Prostate gland (tissue), 2 donors: ENCODE measurements around the gene DMD. TPM values are rescaled to one million over a fixed set of nuclear protein-coding genes. Genes with fewer than 3 reads are reported as not detected.

ENCODE experiments used
- DNase-seq: peaks from one replicate; pipeline ENCODE4 v3.0.0-alpha.2; 2019; ENCODE audit warnings: low spot score
- H3K27ac ChIP-seq, 2 donors: fragments of 200-600 bp; sonication (generic); 2 replicates each; pipeline ENCODE4 v1.5.1; 2017 to 2019
- H3K27me3 ChIP-seq: fragments of 200-600 bp; sonication (generic); replicated peaks from 2 replicates; pipeline ENCODE4 v1.5.1; 2019; ENCODE audit not compliant: insufficient read depth
- H3K36me3 ChIP-seq, 2 donors: fragments of 200-600 bp; sonication (generic); 1 replicate in 1 of 2; 2 replicates in 1 of 2; pipeline versions ENCODE4 v1.5.1 to v1.8.1; 2017 to 2019
- H3K4me1 ChIP-seq: fragments of 200-600 bp; sonication (generic); replicated peaks from 2 replicates; pipeline ENCODE4 v1.5.1; 2019
- H3K4me3 ChIP-seq, 2 donors: fragments of 200-600 bp; sonication (generic); 2 replicates each; pipeline ENCODE4 v1.5.1; 2017 to 2019
- H3K9me3 ChIP-seq: fragments of 200-600 bp; sonication (generic); 2 replicates; pipeline ENCODE4 v1.5.1; 2017
- POLR2A ChIP-seq: fragments of 450-650 bp; IDR thresholded peaks from one replicate; pipeline ENCODE4 v1.6.1; 2016; ENCODE audit warnings: antibody characterized with exemption, mild to moderate bottlenecking
- POLR2AphosphoS5 ChIP-seq: sonication (generic); formaldehyde crosslinking; IDR thresholded peaks from one replicate; pipeline ENCODE4 v1.6.1; 2017; ENCODE audit warnings: antibody characterized with exemption
- WGBS: methylation state at CpG from one replicate; pipeline ENCODE4 v1.1.5; 2018; 5-methylcytosine and 5-hydroxymethylcytosine counted together
- intact Hi-C: fragments of 100-400 bp; cut with DNase I; formaldehyde crosslinking; loops from one replicate; pipeline ENCODE4 v1.14.2; 2022
- total RNA-seq, 2 donors: library from RNA; depleted of rRNA; stranded (reverse); fragments of >200 nt; gene quantifications; one replicate each; pipeline ENCODE4 v1.1.0, GENCODE V29; 2016
- TF ChIP-seq, protein P1 (sequence below), 4 experiments: fragments of 200-600 bp in 2 of 4; fragments of 450-650 bp in 2 of 4; sonication (generic) in 2 of 4; IDR thresholded peaks; 1 replicate in 3 of 4; 2 replicates in 1 of 4; pipeline ENCODE4 v1.5.1; 2016 to 2019; ENCODE audit warnings: antibody characterized with exemption in 4 of 4, mild to moderate bottlenecking in 2 of 4, moderate library complexity in 2 of 4

DMD gene
- total RNA-seq, 2 donors from 2014 or later: 17.6 to 34.8 TPM

DNA sequence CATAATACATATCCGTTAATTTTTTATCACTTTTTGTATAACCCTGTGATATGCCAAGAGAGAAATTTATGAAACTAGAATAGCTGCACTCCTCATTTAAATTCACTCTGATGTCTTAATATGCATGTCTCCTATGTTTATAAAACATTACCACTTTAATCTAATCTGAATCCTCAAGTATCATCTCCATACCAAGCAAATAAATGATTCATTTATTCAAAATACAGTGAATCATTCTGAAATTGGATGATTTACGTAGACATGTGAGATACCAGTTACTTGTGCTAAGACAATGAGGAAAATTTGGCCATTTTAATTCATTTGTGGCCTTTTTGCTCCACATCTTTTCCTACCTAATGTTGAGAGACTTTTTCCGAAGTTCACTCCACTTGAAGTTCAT lies 1704.4 kb downstream of the DMD start:
- no peak overlapping the region for H3K4me3 ChIP-seq
- DNase-seq: no peak
- TF ChIP-seq, protein P1, sequence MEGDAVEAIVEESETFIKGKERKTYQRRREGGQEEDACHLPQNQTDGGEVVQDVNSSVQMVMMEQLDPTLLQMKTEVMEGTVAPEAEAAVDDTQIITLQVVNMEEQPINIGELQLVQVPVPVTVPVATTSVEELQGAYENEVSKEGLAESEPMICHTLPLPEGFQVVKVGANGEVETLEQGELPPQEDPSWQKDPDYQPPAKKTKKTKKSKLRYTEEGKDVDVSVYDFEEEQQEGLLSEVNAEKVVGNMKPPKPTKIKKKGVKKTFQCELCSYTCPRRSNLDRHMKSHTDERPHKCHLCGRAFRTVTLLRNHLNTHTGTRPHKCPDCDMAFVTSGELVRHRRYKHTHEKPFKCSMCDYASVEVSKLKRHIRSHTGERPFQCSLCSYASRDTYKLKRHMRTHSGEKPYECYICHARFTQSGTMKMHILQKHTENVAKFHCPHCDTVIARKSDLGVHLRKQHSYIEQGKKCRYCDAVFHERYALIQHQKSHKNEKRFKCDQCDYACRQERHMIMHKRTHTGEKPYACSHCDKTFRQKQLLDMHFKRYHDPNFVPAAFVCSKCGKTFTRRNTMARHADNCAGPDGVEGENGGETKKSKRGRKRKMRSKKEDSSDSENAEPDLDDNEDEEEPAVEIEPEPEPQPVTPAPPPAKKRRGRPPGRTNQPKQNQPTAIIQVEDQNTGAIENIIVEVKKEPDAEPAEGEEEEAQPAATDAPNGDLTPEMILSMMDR (IDR thresholded peaks at IDR 0.05): no peak
- no peak for TF ChIP-seq POLR2A
- TF ChIP-seq POLR2AphosphoS5: no peak
- 79% methylated on average over 3 of the region's 3 CpGs for WGBS
- H3K27me3 ChIP-seq: no peaks in the 10 kb centered on the region
- intact Hi-C loops: no loop called here
- H3K4me1 ChIP-seq: no peaks in the 10 kb centered on the region
- H3K36me3 ChIP-seq: no peaks in the 10 kb centered on the region
- no peaks in the 10 kb centered on the region for H3K9me3 ChIP-seq
- no peak overlapping the region for H3K27ac ChIP-seq

DNA sequence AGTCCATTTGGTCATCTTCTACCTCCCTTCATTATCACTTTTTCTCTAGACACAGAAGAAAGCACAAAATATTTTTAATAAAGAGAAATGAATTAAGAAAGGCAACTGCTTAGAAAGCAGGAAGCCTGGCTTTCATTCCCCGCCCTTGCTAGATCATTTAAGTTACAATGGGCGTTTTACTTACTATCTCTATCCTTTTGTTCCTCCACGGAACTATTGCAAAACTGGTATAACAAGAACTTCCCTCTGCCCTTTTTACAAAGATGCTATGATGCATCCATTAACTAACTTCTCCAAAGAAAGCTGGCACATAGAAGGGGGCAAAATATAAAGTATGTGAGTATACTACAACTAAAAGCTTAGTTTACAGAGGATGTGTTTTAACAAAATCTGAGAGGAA lies 1705.0 kb downstream of the DMD start:
- TF ChIP-seq POLR2AphosphoS5 (no peak), POLR2A (no peak)
- TF ChIP-seq, protein P1 (IDR thresholded peaks at IDR 0.05): no peak
- 69% methylated on average over 3 of the region's 3 CpGs for WGBS

GRCh38 chrX:31500921-31501320 lies 1710.4 kb downstream of the DMD start:
- Histone ChIP-seq H3K36me3 (no peaks in the 10 kb centered on the region), H3K4me1 (no peaks in the 10 kb centered on the region), H3K9me3 (no peaks in the 10 kb centered on the region), H3K27me3 (no peaks in the 10 kb centered on the region), H3K4me3 (no peak overlapping the region), H3K27ac (no peak overlapping the region)
- DNase-seq: no peak
- 19% methylated on average over 1 of the region's 1 CpG for WGBS
- intact Hi-C loops: no loop called here
- no peak for TF ChIP-seq POLR2AphosphoS5
- TF ChIP-seq, protein P1 (IDR thresholded peaks at IDR 0.05): no peak
- no peak for TF ChIP-seq POLR2A

More for the DNA sequence above, 1705.0 kb downstream of the DMD start:
- Histone ChIP-seq H3K36me3 (no peaks in the 10 kb centered on the region), H3K4me1 (no peaks in the 10 kb centered on the region), H3K27me3 (no peaks in the 10 kb centered on the region), H3K4me3 (no peak overlapping the region), H3K9me3 (no peaks in the 10 kb centered on the region), H3K27ac (no peak overlapping the region)
- DNase-seq: no peak
- intact Hi-C loops: no loop called here

- no peaks in the 10 kb centered on the region for H3K4me1 ChIP-seq
- TF ChIP-seq POLR2A: no peak
- TF ChIP-seq, protein P1 (IDR thresholded peaks at IDR 0.05): no peak
- TF ChIP-seq POLR2AphosphoS5: no peak
- intact Hi-C loops: no loop called here
- no peak overlapping the region for H3K27ac ChIP-seq
- H3K36me3 ChIP-seq: no peaks in the 10 kb centered on the region
- no peak for DNase-seq
- H3K4me3 ChIP-seq: no peak overlapping the region
- no peaks in the 10 kb centered on the region for H3K27me3 ChIP-seq
- 81% methylated on average over 2 of the region's 2 CpGs for WGBS
- H3K9me3 ChIP-seq: no peaks in the 10 kb centered on the region
Observed at GRCh38 chrX:31499109-31499508, 1712.2 kb downstream of the DMD start.

GRCh38 chrX:31497086-31497485 lies 1714.3 kb downstream of the DMD start:
- H3K4me3 ChIP-seq: no peak overlapping the region

More at GRCh38 chrX:31497086-31497485, 1714.3 kb downstream of the DMD start:
- H3K27me3 ChIP-seq: no peaks in the 10 kb centered on the region
- DNase-seq: no peak
- 81% methylated on average over 3 of the region's 3 CpGs for WGBS
- intact Hi-C loops: no loop called here
- no peak for TF ChIP-seq POLR2A
- TF ChIP-seq, protein P1 (IDR thresholded peaks at IDR 0.05): no peak
- TF ChIP-seq POLR2AphosphoS5: no peak
- no peaks in the 10 kb centered on the region for H3K36me3 ChIP-seq
- H3K4me1 ChIP-seq: no peaks in the 10 kb centered on the region
- no peaks in the 10 kb centered on the region for H3K9me3 ChIP-seq
- no peak overlapping the region for H3K27ac ChIP-seq
